ENCODE measurements around the gene EYS.

The EYS gene

GRCh38 chr6:64803470-64804166 is 903.4 kb downstream of the EYS start:
- DNase-seq, result no peak

GRCh38 chr6:64792534-64792933 is 914.5 kb downstream of the EYS start:
- no peak for DNase-seq

GRCh38 chr6:64789476-64789875 is 917.5 kb downstream of the EYS start:
- DNase-seq, result no peak

- no peak for DNase-seq
These were observed 920.3 kb downstream of the EYS start for GRCh38 chr6:64786736-64787135.

- DNase-seq, result no peak
These were observed 924.1 kb downstream of the EYS start for GRCh38 chr6:64782877-64783276.

GRCh38 chr6:64777941-64778785 is 928.9 kb downstream of the EYS start:
- no peak for DNase-seq

- no peak for DNase-seq
These were observed 930.7 kb downstream of the EYS start for GRCh38 chr6:64776359-64776758.

GRCh38 chr6:64774881-64775280 is 932.1 kb downstream of the EYS start:
- DNase-seq, result no peak

- DNase-seq, result no peak
These were observed 956.1 kb downstream of the EYS start for GRCh38 chr6:64750910-64751309.

GRCh38 chr6:64737418-64737817 is 969.6 kb downstream of the EYS start:
- DNase-seq, result no peak

GRCh38 chr6:64736421-64736950 is 970.5 kb downstream of the EYS start:
- DNase-seq, result no peak

GRCh38 chr6:64733433-64733832 is 973.6 kb downstream of the EYS start:
- no peak for DNase-seq

GRCh38 chr6:64732888-64733287 is 974.1 kb downstream of the EYS start:
- no peak for DNase-seq

- DNase-seq, result no peak
These were observed 977.5 kb downstream of the EYS start for GRCh38 chr6:64729522-64729921.

- no peak for DNase-seq
These were observed 980.0 kb downstream of the EYS start for GRCh38 chr6:64727075-64727474.

GRCh38 chr6:64724091-64724490 is 982.9 kb downstream of the EYS start:
- no peak for DNase-seq

- DNase-seq, result no peak
These were observed 983.5 kb downstream of the EYS start for GRCh38 chr6:64723327-64724058.

GRCh38 chr6:64721865-64722264 is 985.2 kb downstream of the EYS start:
- DNase-seq, result no peak

- no peak for DNase-seq
These were observed 989.7 kb downstream of the EYS start for GRCh38 chr6:64717281-64717680.

GRCh38 chr6:64715624-64716023 is 991.4 kb downstream of the EYS start:
- DNase-seq, result no peak

GRCh38 chr6:64714073-64714472 is 993.0 kb downstream of the EYS start:
- no peak for DNase-seq

- DNase-seq, result no peak
These were observed 993.9 kb downstream of the EYS start for GRCh38 chr6:64713175-64713574.

GRCh38 chr6:64712606-64713005 is 994.4 kb downstream of the EYS start:
- DNase-seq, result no peak
